ENCODE data around the gene CCDC66.

- TF ChIP-seq CTCF (IDR thresholded peaks at IDR 0.05) = peak; percentile 40 to 50
- TF ChIP-seq EP300 (IDR thresholded peaks at IDR 0.05) = no peak
- peak; percentile 81 for TF ChIP-seq POLR2A (IDR thresholded peaks at IDR 0.05)
Measured at GRCh38 chr3:56556908-56557830, at the start of gene CCDC66.
